ENCODE data around the gene LDHAL6B.

- TF ChIP-seq CTCF (IDR thresholded peaks at IDR 0.05) (no peak), POLR2A (IDR thresholded peaks at IDR 0.05) (no peak), POLR2AphosphoS5 (IDR thresholded peaks at IDR 0.05) (peak in 1 of 3 donors; percentile 17)
These were observed 37.4 kb upstream of the LDHAL6B start for GRCh38 chr15:59169251-59169708.
